Ovary (tissue), 9 donors: ENCODE data around the gene ZNF827. TPM values are rescaled to one million over a fixed set of nuclear protein-coding genes. Genes with fewer than 3 reads are reported as not detected.

Experiments used
- DNase-seq, 5 donors: peaks; one replicate each; pipeline ENCODE4 v3.0.0-alpha.2; 2019 to 2020
- H3K27ac ChIP-seq, 2 donors: fragments of 200-600 bp; one replicate each; pipeline versions ENCODE4 v1.5.1 to v1.8.0; 2019 to 2022
- H3K27me3 ChIP-seq: fragments of 200-600 bp; one replicate; pipeline ENCODE4 v1.8.0; 2022
- H3K36me3 ChIP-seq: fragments of 200-600 bp; sonication (generic); one replicate; pipeline ENCODE4 v1.5.1; 2019
- H3K4me1 ChIP-seq: one replicate; pipeline ENCODE4 v1.8.1; 2013; ENCODE audit warnings: mild to moderate bottlenecking, moderate library complexity; ENCODE audit not compliant: insufficient read depth
- H3K4me3 ChIP-seq: fragments of 200-600 bp; sonication (generic); one replicate; pipeline ENCODE4 v1.5.1; 2017
- H3K9me3 ChIP-seq, 2 donors: fragments of 200-600 bp in 1 of 2; sonication (generic) in 1 of 2; one replicate each; pipeline versions ENCODE4 v1.5.1 to v1.8.1; 2013 to 2019; ENCODE audit warnings: mild to moderate bottlenecking in 1 of 2, moderate library complexity in 1 of 2
- EP300 ChIP-seq: sonication (generic); formaldehyde crosslinking; IDR thresholded peaks from one replicate; pipeline ENCODE4 v1.6.1; 2017; ENCODE audit warnings: antibody characterized with exemption
- POLR2A ChIP-seq: fragments of 450-650 bp; IDR thresholded peaks from one replicate; pipeline ENCODE4 v1.6.1; 2017; ENCODE audit warnings: antibody characterized with exemption, mild to moderate bottlenecking, moderate library complexity
- WGBS, 3 donors: extraction: QIAGEN DNeasy Blood & Tissue Kit in 1 of 3; methylation state at CpG; one replicate each; pipeline versions ENCODE4 v1.1.5 to v1.1.7; 2013 to 2017; 5-methylcytosine and 5-hydroxymethylcytosine counted together
- intact Hi-C, 4 donors: fragments of 100-400 bp; cut with DNase I; formaldehyde crosslinking; loops; one replicate each; pipeline versions ENCODE4 v1.11.0 to v1.15.1; 2022 to 2023
- polyA plus RNA-seq, 2 donors: library from polyadenylated mRNA; stranded (reverse); fragments of 200-250 nt in 1 of 2; fragments of 350-450 nt in 1 of 2; fragmentation: Illumina TruSeq in 1 of 2; extraction: RNeasy Lipid Tissue Mini Kit (QIAGEN cat#74804) in 1 of 2; gene quantifications; one replicate each; pipeline ENCODE4 v1.2.3, GENCODE V29; 2013 to 2014
- total RNA-seq, 7 donors: library from RNA; depleted of rRNA in 2 of 7; stranded (reverse); fragments of >200 nt in 2 of 7; fragmentation: NEBNext Ultra II Directional in 3 of 7; extraction: Animal tissue kit (Norgen Biotek cat#: 25700) in 3 of 7; gene quantifications; one replicate each; pipeline versions ENCODE4 v1.1.0 to v1.2.4, GENCODE V29; 2016 to 2023
- TF ChIP-seq, protein P1 (sequence below), 3 donors: fragments of 450-650 bp in 2 of 3; fragments of 200-600 bp in 1 of 3; IDR thresholded peaks; one replicate each; pipeline versions ENCODE4 v1.5.1 to v1.8.0; 2016 to 2022; ENCODE audit warnings: antibody characterized with exemption in 3 of 3, mild to moderate bottlenecking in 1 of 3
- donor health status: DM: no; HTN: no; CAD: no; lungs with moderate emphysema.
- donor health status: DM: no; HTN: no; CAD: no.
- donor health status: Bipolar disorder and iron deficiency.
- donor health status: DM: yes; HTN: yes; CAD: no.
- donor health status: DM: no; HTN: no; CAD: no.
- donor health status: DM: yes; HTN: yes; CAD: no.

The ZNF827 gene
- total and polyA plus RNA-seq, 9 donors = 7.8 to 36.0 (median 20.0) TPM

DNA sequence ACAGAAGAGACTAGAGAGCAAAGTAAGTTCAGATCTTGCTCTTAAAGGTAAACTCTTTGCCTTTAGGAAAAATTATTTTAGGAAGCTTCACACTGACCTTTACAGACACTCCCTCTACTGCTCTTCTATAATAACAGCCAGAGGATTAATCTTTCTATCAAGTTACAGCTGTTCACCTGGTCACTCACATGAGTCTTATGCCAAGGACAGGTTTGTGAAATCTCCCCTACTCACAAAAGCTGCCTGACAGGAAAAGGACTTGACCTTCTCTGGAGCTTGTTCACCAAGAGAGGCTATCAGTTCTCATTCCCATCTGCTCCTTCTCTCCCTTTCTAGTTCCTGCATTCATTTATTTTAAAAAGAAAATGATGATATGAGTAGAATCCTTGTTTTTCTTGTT lies 141.3 kb downstream of the ZNF827 start:
- intact Hi-C loops = no loop called here
- H3K27ac ChIP-seq = no peak overlapping the region
- H3K4me1 ChIP-seq = no peaks in the 10 kb centered on the region
- H3K27me3 ChIP-seq = no peaks in the 10 kb centered on the region
- no peak overlapping the region for H3K4me3 ChIP-seq
- no peaks in the 10 kb centered on the region for H3K36me3 ChIP-seq
- no peak for TF ChIP-seq EP300
- TF ChIP-seq POLR2A = no peak
- TF ChIP-seq, protein P1, sequence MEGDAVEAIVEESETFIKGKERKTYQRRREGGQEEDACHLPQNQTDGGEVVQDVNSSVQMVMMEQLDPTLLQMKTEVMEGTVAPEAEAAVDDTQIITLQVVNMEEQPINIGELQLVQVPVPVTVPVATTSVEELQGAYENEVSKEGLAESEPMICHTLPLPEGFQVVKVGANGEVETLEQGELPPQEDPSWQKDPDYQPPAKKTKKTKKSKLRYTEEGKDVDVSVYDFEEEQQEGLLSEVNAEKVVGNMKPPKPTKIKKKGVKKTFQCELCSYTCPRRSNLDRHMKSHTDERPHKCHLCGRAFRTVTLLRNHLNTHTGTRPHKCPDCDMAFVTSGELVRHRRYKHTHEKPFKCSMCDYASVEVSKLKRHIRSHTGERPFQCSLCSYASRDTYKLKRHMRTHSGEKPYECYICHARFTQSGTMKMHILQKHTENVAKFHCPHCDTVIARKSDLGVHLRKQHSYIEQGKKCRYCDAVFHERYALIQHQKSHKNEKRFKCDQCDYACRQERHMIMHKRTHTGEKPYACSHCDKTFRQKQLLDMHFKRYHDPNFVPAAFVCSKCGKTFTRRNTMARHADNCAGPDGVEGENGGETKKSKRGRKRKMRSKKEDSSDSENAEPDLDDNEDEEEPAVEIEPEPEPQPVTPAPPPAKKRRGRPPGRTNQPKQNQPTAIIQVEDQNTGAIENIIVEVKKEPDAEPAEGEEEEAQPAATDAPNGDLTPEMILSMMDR (IDR thresholded peaks at IDR 0.05) = no peak
- no peak for DNase-seq
- H3K9me3 ChIP-seq = no peaks in the 10 kb centered on the region

DNA sequence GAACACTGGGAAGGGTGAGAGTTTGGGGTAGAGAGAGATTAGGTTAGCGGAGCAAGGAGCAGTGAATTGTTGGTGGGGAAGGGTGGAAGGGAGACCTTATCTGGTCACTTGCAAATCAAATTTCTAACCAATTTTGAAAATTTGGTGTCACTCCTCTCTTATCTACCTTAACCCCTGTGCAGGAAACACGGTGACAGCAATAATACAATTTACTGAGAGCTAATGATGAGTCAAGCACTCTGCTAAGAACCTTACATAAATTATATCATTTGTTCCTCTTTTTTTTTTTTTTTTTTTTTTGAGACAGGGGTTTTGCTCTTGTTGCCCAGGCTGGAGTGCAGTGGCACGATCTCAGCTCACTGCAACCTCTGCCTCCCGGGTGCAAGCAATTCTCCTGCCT lies 142.3 kb downstream of the ZNF827 start:
- TF ChIP-seq POLR2A = no peak
- TF ChIP-seq, protein P1 (IDR thresholded peaks at IDR 0.05) = no peak
- TF ChIP-seq EP300 = no peak
- WGBS, 3 donors = 95 to 98% (median 96%) methylated on average over 4 of the region's 4 CpGs

DNA sequence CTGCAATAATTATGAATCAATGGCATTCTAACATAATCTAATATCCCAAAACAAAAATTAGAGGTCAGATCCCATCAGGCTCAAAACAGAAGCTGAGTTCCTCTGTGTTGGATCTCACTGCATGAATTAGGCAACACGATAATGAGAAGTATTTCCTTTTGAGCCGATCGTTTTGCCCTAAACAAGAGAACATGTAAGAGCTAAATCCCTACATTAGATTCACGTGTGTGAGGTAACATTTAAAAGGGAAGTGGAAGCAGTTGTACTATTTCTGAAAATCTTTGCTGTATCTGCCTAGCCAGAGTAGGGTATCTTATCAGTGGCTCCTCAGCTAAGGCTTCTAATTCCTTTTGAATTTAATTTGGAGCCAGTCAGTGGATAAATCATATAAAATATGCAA lies 143.1 kb downstream of the ZNF827 start:
- Histone ChIP-seq H3K27me3 (no peaks in the 10 kb centered on the region), H3K9me3 (no peaks in the 10 kb centered on the region), H3K4me3 (no peak overlapping the region), H3K27ac (no peak overlapping the region), H3K36me3 (no peaks in the 10 kb centered on the region), H3K4me1 (no peaks in the 10 kb centered on the region)
- no peak for TF ChIP-seq POLR2A
- TF ChIP-seq, protein P1 (IDR thresholded peaks at IDR 0.05) = no peak
- TF ChIP-seq EP300 = no peak
- no peak for DNase-seq
- 78 to 93% (median 89%) methylated on average over 4 of the region's 4 CpGs for WGBS, 3 donors
- intact Hi-C loops = no loop called here

More for the DNA sequence above, 142.3 kb downstream of the ZNF827 start:
- Histone ChIP-seq H3K9me3 (no peaks in the 10 kb centered on the region), H3K36me3 (no peaks in the 10 kb centered on the region), H3K27me3 (no peaks in the 10 kb centered on the region), H3K27ac (no peak overlapping the region), H3K4me3 (no peak overlapping the region), H3K4me1 (no peaks in the 10 kb centered on the region)
- intact Hi-C loops = no loop called here
- no peak for DNase-seq

DNA sequence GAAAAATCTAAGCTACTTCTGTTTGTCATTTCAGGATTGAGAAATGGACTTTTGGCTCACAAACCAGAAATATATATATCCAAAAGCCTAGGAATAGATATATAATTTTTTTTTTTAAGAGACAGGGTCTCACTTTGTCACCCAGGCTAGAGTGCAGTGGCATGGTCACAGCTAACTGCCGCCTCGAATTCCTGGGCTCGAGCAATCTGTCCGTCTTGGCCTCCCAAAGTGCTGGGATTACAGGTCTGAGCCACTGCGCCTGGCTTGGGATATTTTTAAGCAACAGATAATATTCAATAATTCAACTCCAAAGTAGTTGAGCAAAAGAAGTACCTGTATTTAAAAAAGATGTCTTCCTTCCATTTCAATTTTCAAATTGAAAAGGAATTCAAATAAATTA lies 146.2 kb downstream of the ZNF827 start:
- Histone ChIP-seq H3K27me3 (no peaks in the 10 kb centered on the region), H3K9me3 (no peaks in the 10 kb centered on the region), H3K36me3 (no peaks in the 10 kb centered on the region), H3K27ac (no peak overlapping the region), H3K4me1 (no peaks in the 10 kb centered on the region), H3K4me3 (no peak overlapping the region)
- 97 to 98% (median 97%) methylated on average over 5 of the region's 5 CpGs for WGBS, 3 donors
- TF ChIP-seq EP300 = no peak
- DNase-seq = no peak
- intact Hi-C loops = no loop called here

DNA sequence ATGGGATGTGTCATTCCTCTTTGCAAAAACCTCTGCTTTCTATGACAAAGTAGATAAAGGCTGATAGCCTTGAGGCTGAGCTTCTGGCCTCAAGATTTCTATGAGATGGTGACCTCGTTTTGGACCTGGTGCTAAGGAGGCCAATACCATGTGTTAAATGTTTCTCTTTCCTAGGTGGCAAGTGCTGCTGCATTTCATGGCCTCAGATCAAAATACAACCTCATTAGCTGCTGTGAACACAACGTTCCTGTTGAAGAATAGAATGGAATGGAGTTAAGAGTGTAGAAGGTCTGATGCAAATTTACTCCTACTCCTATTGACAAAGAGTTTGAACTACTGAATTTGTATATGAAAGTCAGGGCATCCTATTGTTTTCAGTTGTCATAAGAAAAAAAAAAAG lies 146.6 kb downstream of the ZNF827 start:
- TF ChIP-seq POLR2A (no peak), EP300 (no peak)
- TF ChIP-seq, protein P1 (IDR thresholded peaks at IDR 0.05) = no peak
- Histone ChIP-seq H3K4me1 (no peaks in the 10 kb centered on the region), H3K4me3 (no peak overlapping the region), H3K27me3 (no peaks in the 10 kb centered on the region), H3K9me3 (no peaks in the 10 kb centered on the region), H3K36me3 (no peaks in the 10 kb centered on the region), H3K27ac (no peak overlapping the region)
- 46 to 50% (median 48%) methylated on average over 2 of the region's 2 CpGs for WGBS, 3 donors
- intact Hi-C loops = no loop called here
- DNase-seq = no peak
